T follicular helper cell (primary cell): Measurements from ENCODE around the gene MICALL1.

Experiments
- DNase-seq: peaks from one replicate; pipeline ENCODE4 v3.0.0-alpha.2; 2020; ENCODE audit warnings: low read depth
- total RNA-seq, 2 experiments: gene quantifications; one replicate each; lab custom pipeline; 2026; lab: John Stamatoyannopoulos, UW

The MICALL1 gene
- 20.5 to 54.5 reads per million in 2 experiments for total RNA-seq

- DNase-seq: peak; percentile 36
Measured at GRCh38 chr22:37905534-37906363, at the start of gene MICALL1. TSS of gene MICALL1 (plus strand) at chr22:37906297. CDS start at chr22:37906423, 126 bp downstream.

- no peak for DNase-seq
Measured at GRCh38 chr22:37860796-37861421, 45.2 kb upstream of the MICALL1 start.

- DNase-seq: no peak
Measured at GRCh38 chr22:37862570-37863325, 43.3 kb upstream of the MICALL1 start.

- DNase-seq: no peak
Measured at GRCh38 chr22:37865510-37865909, 40.6 kb upstream of the MICALL1 start.

GRCh38 chr22:37870273-37870672, 35.8 kb upstream of the MICALL1 start:
- no peak for DNase-seq

GRCh38 chr22:37880668-37881440, 25.2 kb upstream of the MICALL1 start:
- DNase-seq: no peak

GRCh38 chr22:37884420-37884819, 21.7 kb upstream of the MICALL1 start:
- no peak for DNase-seq

- DNase-seq: no peak
Measured at GRCh38 chr22:37887584-37888378, 18.3 kb upstream of the MICALL1 start.

GRCh38 chr22:37891926-37892325, 14.2 kb upstream of the MICALL1 start:
- no peak for DNase-seq

GRCh38 chr22:37892566-37893335, 13.3 kb upstream of the MICALL1 start:
- DNase-seq: no peak

- no peak for DNase-seq
Measured at GRCh38 chr22:37893583-37893983, 12.5 kb upstream of the MICALL1 start.

GRCh38 chr22:37894939-37895670, 11.0 kb upstream of the MICALL1 start:
- no peak for DNase-seq

GRCh38 chr22:37896181-37896592, 9.9 kb upstream of the MICALL1 start:
- DNase-seq: no peak

GRCh38 chr22:37896939-37897338, 9.2 kb upstream of the MICALL1 start:
- DNase-seq: no peak

- no peak for DNase-seq
Measured at GRCh38 chr22:37897807-37898206, 8.3 kb upstream of the MICALL1 start.

GRCh38 chr22:37898441-37899181, 7.5 kb upstream of the MICALL1 start:
- no peak for DNase-seq

GRCh38 chr22:37904572-37905533, 1.2 kb upstream of the MICALL1 start:
- no peak for DNase-seq
